Right atrium auricular region (tissue), 2 donors: ENCODE results near the gene PIK3CB. TPM values are rescaled to one million over a fixed set of nuclear protein-coding genes. Genes with fewer than 3 reads are reported as not detected.

Experiments used
- DNase-seq: peaks from one replicate; pipeline ENCODE4 v3.0.0-alpha.2; 2019; ENCODE audit warnings: low spot score
- H3K27ac ChIP-seq, 2 donors: fragments of 200-600 bp; sonication (generic); 1 replicate in 1 of 2; 2 replicates in 1 of 2; pipeline ENCODE4 v1.5.1; 2016 to 2019
- H3K27me3 ChIP-seq, 2 donors: fragments of 200-600 bp; sonication (generic); one replicate each; pipeline versions ENCODE4 v1.5.1 to v1.6.0; 2017 to 2019
- H3K36me3 ChIP-seq: fragments of 200-600 bp; sonication (generic); one replicate; pipeline ENCODE4 v1.5.1; 2016
- H3K4me1 ChIP-seq, 2 donors: fragments of 200-600 bp; sonication (generic); one replicate each; pipeline versions ENCODE4 v1.5.1 to v1.6.0; 2017 to 2019
- H3K4me3 ChIP-seq, 2 donors: fragments of 200-600 bp; sonication (generic); 1 replicate in 1 of 2; 2 replicates in 1 of 2; pipeline ENCODE4 v1.5.1; 2017 to 2019; ENCODE audit warnings: mild to moderate bottlenecking in 1 of 2, moderate library complexity in 1 of 2
- H3K9me3 ChIP-seq, 2 donors: fragments of 200-600 bp; sonication (generic); one replicate each; pipeline ENCODE4 v1.5.1; 2019
- total RNA-seq, 2 donors: library from RNA; depleted of rRNA; stranded (reverse); fragments of >200 nt; gene quantifications; one replicate each; pipeline ENCODE4 v1.1.0, GENCODE V29; 2016
- TF ChIP-seq, protein P1 (sequence below), 2 donors: fragments of 200-600 bp; sonication (generic); IDR thresholded peaks; one replicate each; pipeline ENCODE4 v1.5.1; 2019; ENCODE audit warnings: antibody characterized with exemption in 2 of 2

Gene PIK3CB
- total RNA-seq, 2 donors from 2014 or later, result 27.7 to 35.0 TPM

DNA sequence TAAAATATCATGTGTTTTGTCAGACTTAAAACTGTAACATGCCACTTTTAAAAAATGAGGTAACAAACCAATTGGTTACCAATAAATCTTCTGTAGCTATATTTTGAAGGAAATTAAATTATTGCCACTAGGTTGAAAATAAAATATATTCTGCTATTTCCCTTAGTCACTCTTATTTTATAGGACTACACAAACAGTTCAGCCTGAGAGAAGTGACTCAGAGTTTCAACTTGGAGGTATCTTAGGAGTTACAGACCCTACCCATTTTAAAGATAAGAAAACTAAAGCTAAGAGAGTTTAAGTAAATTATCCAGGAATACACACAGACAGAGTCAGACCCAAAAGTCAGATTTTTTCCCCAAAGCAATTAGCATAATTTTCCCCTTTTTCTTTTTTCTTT, 65.1 kb downstream of the PIK3CB start:
- Histone ChIP-seq H3K9me3 (no peaks in the 10 kb centered on the region), H3K4me3 (no peak overlapping the region), H3K4me1 (peaks cover 0 to 9% of the 10 kb centered on the region in 2 donors), H3K27me3 (no peaks in the 10 kb centered on the region), H3K27ac (no peak overlapping the region), H3K36me3 (no peaks in the 10 kb centered on the region)
- no peak for DNase-seq
- TF ChIP-seq, protein P1, sequence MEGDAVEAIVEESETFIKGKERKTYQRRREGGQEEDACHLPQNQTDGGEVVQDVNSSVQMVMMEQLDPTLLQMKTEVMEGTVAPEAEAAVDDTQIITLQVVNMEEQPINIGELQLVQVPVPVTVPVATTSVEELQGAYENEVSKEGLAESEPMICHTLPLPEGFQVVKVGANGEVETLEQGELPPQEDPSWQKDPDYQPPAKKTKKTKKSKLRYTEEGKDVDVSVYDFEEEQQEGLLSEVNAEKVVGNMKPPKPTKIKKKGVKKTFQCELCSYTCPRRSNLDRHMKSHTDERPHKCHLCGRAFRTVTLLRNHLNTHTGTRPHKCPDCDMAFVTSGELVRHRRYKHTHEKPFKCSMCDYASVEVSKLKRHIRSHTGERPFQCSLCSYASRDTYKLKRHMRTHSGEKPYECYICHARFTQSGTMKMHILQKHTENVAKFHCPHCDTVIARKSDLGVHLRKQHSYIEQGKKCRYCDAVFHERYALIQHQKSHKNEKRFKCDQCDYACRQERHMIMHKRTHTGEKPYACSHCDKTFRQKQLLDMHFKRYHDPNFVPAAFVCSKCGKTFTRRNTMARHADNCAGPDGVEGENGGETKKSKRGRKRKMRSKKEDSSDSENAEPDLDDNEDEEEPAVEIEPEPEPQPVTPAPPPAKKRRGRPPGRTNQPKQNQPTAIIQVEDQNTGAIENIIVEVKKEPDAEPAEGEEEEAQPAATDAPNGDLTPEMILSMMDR (IDR thresholded peaks at IDR 0.05), result no peak

DNA sequence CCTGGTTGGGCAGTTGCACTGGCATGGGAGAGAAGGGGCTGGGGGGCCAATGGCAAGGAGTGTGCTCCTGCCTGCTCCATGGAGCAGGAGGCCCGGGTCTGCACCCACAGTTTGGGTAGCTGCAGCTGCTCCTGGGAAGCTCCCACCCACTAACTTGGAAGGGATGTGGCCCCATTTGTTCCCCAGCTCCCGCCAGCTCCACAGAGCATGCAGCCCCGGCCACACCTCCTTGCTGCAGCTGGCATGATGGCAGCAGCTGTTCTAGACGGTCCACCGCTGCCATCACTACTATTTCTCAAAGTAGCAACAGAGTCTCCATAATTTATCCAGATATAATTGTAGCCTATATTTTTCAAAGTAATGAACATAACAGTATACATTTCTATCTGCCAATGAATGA, 65.8 kb downstream of the PIK3CB start:
- TF ChIP-seq, protein P1 (IDR thresholded peaks at IDR 0.05), result no peak
- Histone ChIP-seq H3K27ac (no peak overlapping the region), H3K27me3 (no peaks in the 10 kb centered on the region), H3K36me3 (no peaks in the 10 kb centered on the region), H3K4me1 (peaks cover 0 to 2% of the 10 kb centered on the region in 2 donors), H3K4me3 (no peak overlapping the region), H3K9me3 (no peaks in the 10 kb centered on the region)
- DNase-seq, result no peak

DNA sequence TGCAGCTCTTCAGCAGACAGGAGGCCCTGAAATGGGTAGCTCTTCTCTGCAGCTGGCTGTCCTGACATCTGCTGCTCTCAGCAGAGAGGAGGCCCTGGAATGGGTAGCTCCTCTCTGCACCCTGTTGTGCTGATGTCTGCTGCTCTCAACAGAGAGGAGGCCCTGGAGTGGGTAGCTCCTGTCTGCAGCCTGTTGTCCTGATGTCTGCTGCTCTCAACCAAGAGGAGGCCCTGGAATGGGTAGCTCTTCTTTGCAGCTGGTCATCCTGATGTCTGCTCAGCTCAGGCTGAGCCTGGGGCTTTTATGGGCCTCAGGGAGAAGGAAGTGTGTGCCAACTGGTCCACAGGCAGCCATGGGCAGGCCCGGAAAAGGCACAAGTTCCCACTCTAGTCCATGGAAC, 66.6 kb downstream of the PIK3CB start:
- TF ChIP-seq, protein P1 (IDR thresholded peaks at IDR 0.05), result no peak
- no peak overlapping the region for H3K4me3 ChIP-seq
- H3K36me3 ChIP-seq, result no peaks in the 10 kb centered on the region
- H3K4me1 ChIP-seq, result no peaks in the 10 kb centered on the region
- H3K27ac ChIP-seq, result no peak overlapping the region
- DNase-seq, result no peak
- H3K27me3 ChIP-seq, result no peaks in the 10 kb centered on the region
- H3K9me3 ChIP-seq, result no peaks in the 10 kb centered on the region

DNA sequence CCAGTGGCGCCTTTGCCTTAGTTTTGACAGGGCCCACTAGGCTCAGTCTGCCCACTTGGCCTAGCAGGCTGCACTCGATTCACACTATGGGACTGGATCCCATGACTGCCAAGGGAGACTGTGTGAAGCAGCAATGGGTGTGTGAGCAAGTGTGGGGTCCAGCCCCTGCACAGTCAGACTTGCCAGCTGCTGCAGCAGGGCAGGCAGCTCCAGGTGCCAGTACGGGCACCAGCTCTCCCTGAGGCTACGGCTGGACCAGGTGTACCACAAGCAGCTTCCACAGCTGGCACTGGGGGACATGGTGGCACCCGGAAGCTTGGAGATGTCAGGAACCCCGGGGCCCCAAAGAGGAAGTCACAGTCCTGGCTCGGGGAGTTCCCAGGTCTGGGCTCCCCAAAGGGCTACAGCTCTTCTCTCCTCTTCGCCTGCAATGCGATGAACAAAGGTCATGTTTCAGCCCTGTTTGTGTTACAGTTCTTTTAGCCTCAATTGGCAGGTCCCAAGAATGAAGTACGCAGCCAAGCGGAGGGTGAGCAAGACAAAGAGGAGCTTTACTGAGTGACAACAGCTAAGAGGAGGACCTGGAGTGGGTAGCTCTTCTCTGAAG, 67.1 kb downstream of the PIK3CB start:
- peak overlapping the region in 1 of 2 donors; percentile 15 for H3K27ac ChIP-seq
- no peaks in the 10 kb centered on the region for H3K4me1 ChIP-seq
- H3K9me3 ChIP-seq, result no peaks in the 10 kb centered on the region
- H3K36me3 ChIP-seq, result no peaks in the 10 kb centered on the region
- H3K27me3 ChIP-seq, result no peaks in the 10 kb centered on the region
- TF ChIP-seq, protein P1 (IDR thresholded peaks at IDR 0.05), result no peak
- no peak for DNase-seq
- H3K4me3 ChIP-seq, result no peak overlapping the region

DNA sequence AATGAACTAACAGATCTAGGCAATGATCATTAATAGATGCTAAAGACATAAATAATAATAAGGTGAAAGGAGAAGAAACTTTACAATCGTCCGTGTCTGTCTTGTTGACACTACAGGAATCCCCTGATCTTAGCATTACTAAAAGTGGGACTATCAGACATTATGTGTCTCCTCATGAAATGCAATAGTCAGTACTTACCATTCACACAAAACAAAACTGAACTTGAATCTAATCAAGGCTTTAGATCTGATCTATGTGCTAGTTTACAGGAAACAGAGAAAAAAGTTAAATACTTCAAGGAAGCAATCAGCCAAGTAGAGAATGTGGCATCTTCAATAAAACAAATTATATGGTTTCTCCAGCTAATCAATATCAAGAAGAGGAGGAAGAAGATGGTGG, 73.7 kb downstream of the PIK3CB start:
- TF ChIP-seq, protein P1 (IDR thresholded peaks at IDR 0.05), result no peak
- Histone ChIP-seq H3K36me3 (no peaks in the 10 kb centered on the region), H3K9me3 (no peaks in the 10 kb centered on the region), H3K4me3 (no peak overlapping the region), H3K27me3 (no peaks in the 10 kb centered on the region), H3K27ac (no peak overlapping the region), H3K4me1 (no peaks in the 10 kb centered on the region)
- no peak for DNase-seq

DNA sequence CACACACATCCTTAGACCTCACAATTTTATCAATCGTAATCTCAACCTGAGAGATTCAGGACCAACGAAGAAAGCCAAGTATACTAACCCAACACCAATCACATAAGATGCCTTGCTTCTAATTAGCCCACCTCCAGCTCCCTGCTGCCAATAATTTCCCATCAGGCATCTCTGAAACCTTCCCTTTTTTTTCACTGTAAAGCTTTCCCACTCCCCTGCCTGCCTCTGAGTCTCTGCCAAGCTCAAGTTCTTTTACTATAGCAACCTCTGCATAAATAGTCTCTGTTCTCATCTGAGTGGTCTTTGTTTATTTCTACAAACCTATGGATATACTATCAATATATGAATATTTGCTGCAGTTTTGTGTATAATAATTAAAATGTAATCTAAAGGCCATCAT, 86.5 kb downstream of the PIK3CB start:
- Histone ChIP-seq H3K27ac (no peak overlapping the region), H3K36me3 (no peaks in the 10 kb centered on the region), H3K4me3 (no peak overlapping the region), H3K9me3 (no peaks in the 10 kb centered on the region), H3K27me3 (no peaks in the 10 kb centered on the region), H3K4me1 (no peaks in the 10 kb centered on the region)
- TF ChIP-seq, protein P1 (IDR thresholded peaks at IDR 0.05), result no peak
- DNase-seq, result no peak
